ENCODE measurements around the gene TFCP2L1.

Gene TFCP2L1

GRCh38 chr2:121294881-121295840 is 10.2 kb upstream of the TFCP2L1 start:
- H3K27ac ChIP-seq (ENCODE audit: low read depth, low read length), result no peak overlapping the region
- no peaks in the 10 kb centered on the region for H3K36me3 ChIP-seq (ENCODE audit: control insufficient read depth, insufficient read depth, low read length)
- no peaks in the 10 kb centered on the region for H3K9me3 ChIP-seq (ENCODE audit: control insufficient read depth, insufficient read depth, low read length)
- H3K9ac ChIP-seq (ENCODE audit: low read depth, low read length), result no peak overlapping the region
- no peaks in the 10 kb centered on the region for H3K4me1 ChIP-seq (ENCODE audit: control insufficient read depth, insufficient read depth, low read length)
- H3K27me3 ChIP-seq (ENCODE audit: control insufficient read depth, insufficient read depth, low read length), result no peaks in the 10 kb centered on the region
- no peak overlapping the region for H3K4me3 ChIP-seq (ENCODE audit: low read depth, low read length)

- no peaks in the 10 kb centered on the region for H3K4me1 ChIP-seq (ENCODE audit: control insufficient read depth, insufficient read depth, low read length)
- H3K9ac ChIP-seq (ENCODE audit: low read depth, low read length), result no peak overlapping the region
- no peaks in the 10 kb centered on the region for H3K36me3 ChIP-seq (ENCODE audit: control insufficient read depth, insufficient read depth, low read length)
- H3K27ac ChIP-seq (ENCODE audit: low read depth, low read length), result no peak overlapping the region
- no peaks in the 10 kb centered on the region for H3K9me3 ChIP-seq (ENCODE audit: control insufficient read depth, insufficient read depth, low read length)
- H3K27me3 ChIP-seq (ENCODE audit: control insufficient read depth, insufficient read depth, low read length), result no peaks in the 10 kb centered on the region
- H3K4me3 ChIP-seq (ENCODE audit: low read depth, low read length), result no peak overlapping the region
These were observed 8.7 kb upstream of the TFCP2L1 start for GRCh38 chr2:121293450-121294325.

GRCh38 chr2:121291251-121291580 is 6.2 kb upstream of the TFCP2L1 start:
- Histone ChIP-seq H3K36me3 (ENCODE audit: control insufficient read depth, insufficient read depth, low read length) (no peaks in the 10 kb centered on the region), H3K4me3 (ENCODE audit: low read depth, low read length) (no peak overlapping the region), H3K9ac (ENCODE audit: low read depth, low read length) (no peak overlapping the region), H3K27me3 (ENCODE audit: control insufficient read depth, insufficient read depth, low read length) (peaks cover 6% of the 10 kb centered on the region; the same call in 1 of the 2 replicates), H3K27ac (ENCODE audit: low read depth, low read length) (no peak overlapping the region), H3K9me3 (ENCODE audit: control insufficient read depth, insufficient read depth, low read length) (no peaks in the 10 kb centered on the region), H3K4me1 (ENCODE audit: control insufficient read depth, insufficient read depth, low read length) (no peaks in the 10 kb centered on the region)

GRCh38 chr2:121289271-121289670 is 4.3 kb upstream of the TFCP2L1 start:
- Histone ChIP-seq H3K36me3 (ENCODE audit: control insufficient read depth, insufficient read depth, low read length) (no peaks in the 10 kb centered on the region), H3K4me3 (ENCODE audit: low read depth, low read length) (no peak overlapping the region), H3K9me3 (ENCODE audit: control insufficient read depth, insufficient read depth, low read length) (no peaks in the 10 kb centered on the region), H3K9ac (ENCODE audit: low read depth, low read length) (no peak overlapping the region), H3K27ac (ENCODE audit: low read depth, low read length) (no peak overlapping the region), H3K4me1 (ENCODE audit: control insufficient read depth, insufficient read depth, low read length) (no peaks in the 10 kb centered on the region), H3K27me3 (ENCODE audit: control insufficient read depth, insufficient read depth, low read length) (peaks cover 17% of the 10 kb centered on the region)

- Histone ChIP-seq H3K36me3 (ENCODE audit: control insufficient read depth, insufficient read depth, low read length) (no peaks in the 10 kb centered on the region), H3K9me3 (ENCODE audit: control insufficient read depth, insufficient read depth, low read length) (no peaks in the 10 kb centered on the region), H3K27ac (ENCODE audit: low read depth, low read length) (no peak overlapping the region)
These were observed 3.6 kb upstream of the TFCP2L1 start for GRCh38 chr2:121288454-121289231.

GRCh38 chr2:121287956-121288355 is 3.0 kb upstream of the TFCP2L1 start:
- H3K4me1 ChIP-seq (ENCODE audit: control insufficient read depth, insufficient read depth, low read length), result peaks cover 4% of the 10 kb centered on the region; the same call in 1 of the 2 replicates
- no peak overlapping the region for H3K9ac ChIP-seq (ENCODE audit: low read depth, low read length)
- no peaks in the 10 kb centered on the region for H3K9me3 ChIP-seq (ENCODE audit: control insufficient read depth, insufficient read depth, low read length)
- peaks cover 30% of the 10 kb centered on the region for H3K27me3 ChIP-seq (ENCODE audit: control insufficient read depth, insufficient read depth, low read length)
- H3K36me3 ChIP-seq (ENCODE audit: control insufficient read depth, insufficient read depth, low read length), result no peaks in the 10 kb centered on the region
- H3K4me3 ChIP-seq (ENCODE audit: low read depth, low read length), result no peak overlapping the region
- H3K27ac ChIP-seq (ENCODE audit: low read depth, low read length), result no peak overlapping the region

More at GRCh38 chr2:121288454-121289231, 3.6 kb upstream of the TFCP2L1 start:
- Histone ChIP-seq H3K9ac (ENCODE audit: low read depth, low read length) (no peak overlapping the region), H3K4me1 (ENCODE audit: control insufficient read depth, insufficient read depth, low read length) (peaks cover 2% of the 10 kb centered on the region; the same call in 1 of the 2 replicates), H3K27me3 (ENCODE audit: control insufficient read depth, insufficient read depth, low read length) (peaks cover 23% of the 10 kb centered on the region), H3K4me3 (ENCODE audit: low read depth, low read length) (no peak overlapping the region)

- Histone ChIP-seq H3K4me1 (ENCODE audit: control insufficient read depth, insufficient read depth, low read length) (peaks cover 4% of the 10 kb centered on the region; the same call in 1 of the 2 replicates), H3K4me3 (ENCODE audit: low read depth, low read length) (no peak overlapping the region), H3K36me3 (ENCODE audit: control insufficient read depth, insufficient read depth, low read length) (no peaks in the 10 kb centered on the region), H3K9ac (ENCODE audit: low read depth, low read length) (no peak overlapping the region), H3K27ac (ENCODE audit: low read depth, low read length) (no peak overlapping the region), H3K27me3 (ENCODE audit: control insufficient read depth, insufficient read depth, low read length) (peaks cover 37% of the 10 kb centered on the region), H3K9me3 (ENCODE audit: control insufficient read depth, insufficient read depth, low read length) (no peaks in the 10 kb centered on the region)
These were observed 2.3 kb upstream of the TFCP2L1 start for GRCh38 chr2:121287146-121287798.

- Histone ChIP-seq H3K27me3 (ENCODE audit: control insufficient read depth, insufficient read depth, low read length) (peaks cover 38% of the 10 kb centered on the region), H3K9ac (ENCODE audit: low read depth, low read length) (no peak overlapping the region), H3K4me1 (ENCODE audit: control insufficient read depth, insufficient read depth, low read length) (peaks cover 4% of the 10 kb centered on the region; the same call in 1 of the 2 replicates), H3K36me3 (ENCODE audit: control insufficient read depth, insufficient read depth, low read length) (no peaks in the 10 kb centered on the region), H3K4me3 (ENCODE audit: low read depth, low read length) (no peak overlapping the region), H3K9me3 (ENCODE audit: control insufficient read depth, insufficient read depth, low read length) (no peaks in the 10 kb centered on the region), H3K27ac (ENCODE audit: low read depth, low read length) (no peak overlapping the region)
These were observed 1.5 kb upstream of the TFCP2L1 start for GRCh38 chr2:121286506-121286905.

- Histone ChIP-seq H3K36me3 (ENCODE audit: control insufficient read depth, insufficient read depth, low read length) (no peaks in the 10 kb centered on the region), H3K4me1 (ENCODE audit: control insufficient read depth, insufficient read depth, low read length) (peaks cover 4% of the 10 kb centered on the region; the same call in 1 of the 2 replicates), H3K27ac (ENCODE audit: low read depth, low read length) (no peak overlapping the region), H3K9ac (ENCODE audit: low read depth, low read length) (no peak overlapping the region), H3K4me3 (ENCODE audit: low read depth, low read length) (no peak overlapping the region), H3K27me3 (ENCODE audit: control insufficient read depth, insufficient read depth, low read length) (peaks cover 38% of the 10 kb centered on the region), H3K9me3 (ENCODE audit: control insufficient read depth, insufficient read depth, low read length) (no peaks in the 10 kb centered on the region)
These were observed 924 bp upstream of the TFCP2L1 start for GRCh38 chr2:121285926-121286325.

Measured in HUES48 (cell line).